Pancreas (tissue), 10 donors: Measurements from ENCODE around the gene OR6C70. TPM values are rescaled to one million over a fixed set of nuclear protein-coding genes. Genes with fewer than 3 reads are reported as not detected.
"Not testable (repeated sequence)": the region's sequence is repeated elsewhere in the genome, so short reads cannot be mapped to it uniquely, and the experiment has no call there.

ENCODE experiments used
- ATAC-seq, 4 donors: fragments of 200-7000 bp; cut with Tn5 transposase; one replicate each; pipeline versions ENCODE4 v1.8.0 to v1.9.1; 2020; ENCODE audit warnings: mild to moderate bottlenecking in 4 of 4, moderate library complexity in 4 of 4
- DNase-seq, 6 donors: peaks; one replicate each; pipeline ENCODE4 v3.0.0-alpha.2; 2020
- FAIRE-seq: peaks from 2 replicates; lab custom pipeline; 2012; peaks lifted over from hg19 to GRCh38; lab: Jason Lieb, UNC
- H3K27ac ChIP-seq, 4 donors: fragments of 200-600 bp; sonication (generic); 1 replicate in 3 of 4; 2 replicates in 1 of 4; pipeline versions ENCODE4 v1.5.0 to v1.8.0; 2020
- H3K27me3 ChIP-seq, 4 donors: fragments of 200-600 bp; one replicate each; pipeline ENCODE4 v1.8.0; 2021
- H3K36me3 ChIP-seq, 3 donors: fragments of 200-600 bp; sonication (generic) in 1 of 3; one replicate each; pipeline versions ENCODE4 v1.5.0 to v1.8.0; 2020 to 2021
- H3K4me1 ChIP-seq, 3 donors: fragments of 200-600 bp; one replicate each; pipeline ENCODE4 v1.8.0; 2021
- H3K4me3 ChIP-seq, 4 donors: fragments of 200-600 bp; sonication (generic) in 2 of 4; one replicate each; pipeline versions ENCODE4 v1.5.0 to v1.8.0; 2020 to 2021
- H3K9me3 ChIP-seq, 4 donors: fragments of 200-600 bp; one replicate each; pipeline ENCODE4 v1.8.0; 2021
- WGBS, 2 donors: extraction: QIAGEN DNeasy Blood & Tissue Kit; methylation state at CpG; one replicate each; pipeline ENCODE4 v1.1.7; 2013; 5-methylcytosine and 5-hydroxymethylcytosine counted together
- intact Hi-C, 3 donors: fragments of 100-400 bp; cut with DNase I; formaldehyde crosslinking; loops; one replicate each; pipeline versions ENCODE4 v1.11.1 to v1.14.2; 2022
- polyA plus RNA-seq, 2 donors: library from polyadenylated mRNA; stranded (reverse); fragments of 200-250 nt; gene quantifications; one replicate each; pipeline ENCODE4 v1.2.3, GENCODE V29; 2013
- total RNA-seq, 6 donors: library from RNA; stranded (reverse); fragmentation: NEBNext Ultra II Directional in 4 of 6; extraction: Animal tissue kit (Norgen Biotek cat#: 25700) in 4 of 6; gene quantifications; one replicate each; pipeline versions ENCODE4 v1.2.1 to v1.2.4, GENCODE V29; 2021 to 2023
- TF ChIP-seq, protein P1 (sequence below), 4 donors: fragments of 200-600 bp; sonication (generic) in 3 of 4; IDR thresholded peaks; one replicate each; pipeline versions ENCODE4 v1.5.0 to v1.8.0; 2021; ENCODE audit warnings: antibody characterized with exemption in 4 of 4
- donor health status: healthy with polysubstance abuse.
- donor health status: DM: no; HTN: no; CAD: no; lungs with moderate emphysema.
- donor health status: DM: no; HTN: no; CAD: no.
- donor health status: control.
- donor health status: control.
- donor health status: Bipolar disorder and iron deficiency.
- donor health status: DM: yes; HTN: yes; CAD: no.
- donor health status: DM: no; HTN: no; CAD: no.
- donor health status: DM: no; HTN: no; CAD: no.
- donor health status: DM: yes; HTN: yes; CAD: no.

OR6C70 gene
- total and polyA plus RNA-seq, 8 donors = not detected

DNA sequence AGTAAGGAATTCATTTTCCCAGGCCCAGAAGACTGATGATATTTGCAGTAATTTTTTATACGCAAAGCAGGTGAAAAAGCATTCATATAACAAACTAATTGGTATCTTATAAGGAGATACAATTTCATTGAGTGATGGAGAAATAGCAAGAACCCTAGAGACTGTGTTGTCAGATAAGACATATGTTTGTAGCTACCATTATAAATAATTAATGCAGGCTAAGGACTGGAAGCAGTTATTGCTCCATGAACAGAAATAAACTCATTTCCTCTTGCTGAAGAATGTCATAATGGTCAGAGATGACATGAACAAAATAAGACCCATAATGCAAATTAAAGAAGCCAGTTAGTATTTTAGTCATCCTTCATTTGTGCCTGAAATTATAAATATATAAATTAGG, 24.6 kb downstream of the OR6C70 start:
- no peak for FAIRE-seq
- TF ChIP-seq, protein P1, sequence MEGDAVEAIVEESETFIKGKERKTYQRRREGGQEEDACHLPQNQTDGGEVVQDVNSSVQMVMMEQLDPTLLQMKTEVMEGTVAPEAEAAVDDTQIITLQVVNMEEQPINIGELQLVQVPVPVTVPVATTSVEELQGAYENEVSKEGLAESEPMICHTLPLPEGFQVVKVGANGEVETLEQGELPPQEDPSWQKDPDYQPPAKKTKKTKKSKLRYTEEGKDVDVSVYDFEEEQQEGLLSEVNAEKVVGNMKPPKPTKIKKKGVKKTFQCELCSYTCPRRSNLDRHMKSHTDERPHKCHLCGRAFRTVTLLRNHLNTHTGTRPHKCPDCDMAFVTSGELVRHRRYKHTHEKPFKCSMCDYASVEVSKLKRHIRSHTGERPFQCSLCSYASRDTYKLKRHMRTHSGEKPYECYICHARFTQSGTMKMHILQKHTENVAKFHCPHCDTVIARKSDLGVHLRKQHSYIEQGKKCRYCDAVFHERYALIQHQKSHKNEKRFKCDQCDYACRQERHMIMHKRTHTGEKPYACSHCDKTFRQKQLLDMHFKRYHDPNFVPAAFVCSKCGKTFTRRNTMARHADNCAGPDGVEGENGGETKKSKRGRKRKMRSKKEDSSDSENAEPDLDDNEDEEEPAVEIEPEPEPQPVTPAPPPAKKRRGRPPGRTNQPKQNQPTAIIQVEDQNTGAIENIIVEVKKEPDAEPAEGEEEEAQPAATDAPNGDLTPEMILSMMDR (IDR thresholded peaks at IDR 0.05) = no peak
- WGBS, 2 donors = 93 to 94% methylated on average over 1 of the region's 1 CpG

DNA sequence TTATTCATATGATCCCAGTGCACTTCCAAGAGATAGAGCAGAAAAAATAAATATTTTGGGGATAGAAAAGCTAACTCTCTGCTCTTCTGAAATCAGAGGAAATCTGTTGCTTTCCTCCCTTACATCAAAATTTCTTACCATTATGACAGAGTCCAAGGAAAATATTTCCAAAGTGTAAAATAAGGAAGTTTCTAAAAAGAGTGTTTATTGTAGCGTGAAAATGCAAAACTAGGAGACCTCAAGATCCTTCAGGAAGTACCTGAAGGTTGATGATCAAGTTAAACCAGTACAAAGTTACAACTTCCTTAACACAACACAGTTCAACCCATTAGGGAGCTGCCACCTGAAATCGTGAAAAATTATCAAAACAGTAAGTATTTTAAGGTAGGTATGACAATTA, 26.2 kb downstream of the OR6C70 start, which contains the start of gene OR6C2:
Gene OR6C2 (plus strand): TSS at position 301 of the 400 bp plus-strand sequence. CDS start 8,138 bp downstream, outside the sequence.
- FAIRE-seq (no peak), ATAC-seq (no peak), DNase-seq (no peak)
- TF ChIP-seq, protein P1 (IDR thresholded peaks at IDR 0.05) = no peak
- Histone ChIP-seq H3K36me3 (no peaks in the 10 kb centered on the region), H3K27me3 (no peaks in the 10 kb centered on the region), H3K27ac (no peak within 1 kb of the TSS), H3K9me3 (no peaks in the 10 kb centered on the region), H3K4me3 (no peak within 1 kb of the TSS), H3K4me1 (no peaks in the 10 kb centered on the region)
- intact Hi-C loops = loop anchor here in 1 of 3 donors (10.0 kb wide), 1 partner anchor 171 kb away; no protein-coding TSS in a partner anchor
- WGBS, 2 donors = 40 to 48% methylated on average over 2 of the region's 2 CpGs

More for the DNA sequence above, 24.6 kb downstream of the OR6C70 start:
- DNase-seq = no peak
- intact Hi-C loops = loop anchor here in 1 of 3 donors (10.0 kb wide), 1 partner anchor 169 kb away; no protein-coding TSS in a partner anchor
- H3K9me3 ChIP-seq = no peaks in the 10 kb centered on the region
- H3K27me3 ChIP-seq = no peaks in the 10 kb centered on the region
- no peak for ATAC-seq
- no peaks in the 10 kb centered on the region for H3K4me1 ChIP-seq
- no peak overlapping the region for H3K4me3 ChIP-seq
- H3K27ac ChIP-seq = no peak overlapping the region
- H3K36me3 ChIP-seq = no peaks in the 10 kb centered on the region

DNA sequence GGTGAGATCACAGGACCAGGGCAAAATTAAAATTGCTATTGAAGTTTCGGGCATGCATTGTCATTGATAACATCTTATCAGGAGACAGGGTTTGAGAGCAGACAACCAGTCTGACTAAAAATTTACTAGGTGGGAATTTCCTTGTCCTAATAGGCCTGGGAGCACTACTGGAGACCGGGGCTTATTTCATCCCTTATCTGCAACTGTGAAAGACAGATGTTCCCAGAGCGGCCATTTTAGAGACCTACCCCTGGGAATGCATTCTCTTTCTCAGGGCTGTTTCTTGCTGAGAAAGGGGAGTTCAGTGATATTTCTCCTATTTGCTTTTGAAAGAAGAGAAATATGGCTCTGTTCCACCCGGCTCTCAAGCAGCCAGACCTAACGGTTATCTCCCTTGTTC, 28.7 kb downstream of the OR6C70 start:
- H3K4me1 ChIP-seq, ATAC-seq, H3K4me3 ChIP-seq, H3K27ac ChIP-seq, FAIRE-seq, H3K36me3 ChIP-seq, H3K9me3 ChIP-seq, DNase-seq, H3K27me3 ChIP-seq: not testable (repeated sequence)
- intact Hi-C loops = loop anchor here in 1 of 3 donors (10.0 kb wide), 1 partner anchor 174 kb away; no protein-coding TSS in a partner anchor
- WGBS, 2 donors = 84 to 91% methylated on average over 5 of the region's 5 CpGs

DNA sequence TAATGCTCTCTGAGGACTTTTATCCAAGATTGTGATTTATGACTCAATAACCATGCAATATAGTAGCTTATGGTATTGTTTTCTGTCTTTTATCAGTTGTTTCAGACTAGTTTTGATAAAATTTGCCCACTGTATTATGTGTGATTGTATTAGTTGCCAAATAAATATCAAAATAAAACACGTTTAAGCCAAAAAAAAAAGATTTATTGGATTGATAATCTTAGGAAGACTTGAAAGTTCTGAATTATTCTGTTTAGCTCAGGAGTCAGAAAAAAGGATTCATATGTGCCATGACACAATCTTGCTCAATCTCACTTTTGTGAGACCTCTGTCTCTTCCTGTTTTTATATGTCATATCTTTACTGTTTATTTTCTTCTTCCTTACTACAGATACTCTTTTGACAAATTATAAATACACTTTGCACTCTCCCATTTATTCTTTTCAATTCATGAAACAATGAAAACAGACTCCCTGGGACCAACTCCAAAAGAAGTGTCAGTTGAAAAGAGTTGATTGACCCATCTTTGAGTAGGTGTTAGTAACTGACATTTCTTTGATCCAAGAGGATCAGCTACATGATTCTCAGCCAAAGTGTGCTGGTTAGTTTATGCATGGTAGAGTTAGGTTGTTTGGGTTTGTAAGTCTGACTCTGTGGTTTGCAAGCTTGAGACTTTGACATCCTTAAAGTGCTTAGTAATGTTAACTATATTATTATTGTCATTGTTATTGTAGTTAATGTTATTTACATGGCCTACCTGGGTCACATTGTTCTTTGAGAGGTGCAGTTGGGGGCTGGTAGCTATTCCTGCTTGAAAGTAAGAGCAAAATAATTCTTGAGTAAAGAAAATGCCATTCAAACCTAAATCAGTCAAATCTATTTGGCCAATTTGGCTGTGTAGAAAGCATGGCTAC, 41.4 kb downstream of the OR6C70 start:
- Histone ChIP-seq H3K9me3 (no peaks in the 10 kb centered on the region), H3K36me3 (no peaks in the 10 kb centered on the region), H3K4me1 (no peaks in the 10 kb centered on the region), H3K27me3 (no peaks in the 10 kb centered on the region), H3K4me3 (no peak overlapping the region), H3K27ac (no peak overlapping the region)
- intact Hi-C loops = no loop called here
- DNase-seq (no peak), FAIRE-seq (no peak), ATAC-seq (no peak)
- 19 to 31% methylated on average over 1 of the region's 1 CpG for WGBS, 2 donors
- TF ChIP-seq, protein P1 (IDR thresholded peaks at IDR 0.05) = no peak

DNA sequence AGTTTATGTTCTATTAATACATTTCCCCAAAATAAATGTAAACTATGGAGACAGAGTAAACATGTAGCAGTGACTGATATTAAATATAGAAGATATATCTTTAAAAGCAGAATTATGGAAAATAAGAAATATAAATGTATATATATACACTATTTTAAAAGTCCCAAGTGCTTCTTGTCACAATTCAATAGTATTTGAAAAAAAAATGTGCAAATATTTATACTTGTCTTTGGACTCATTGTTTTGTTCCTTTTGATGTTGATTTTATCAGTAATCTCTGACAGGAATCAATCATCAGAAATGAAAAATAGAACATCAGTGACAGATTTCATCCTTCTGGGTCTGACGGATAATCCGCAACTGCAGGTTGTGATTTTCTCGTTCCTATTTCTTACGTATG, 44.0 kb downstream of the OR6C70 start, which contains the start of gene OR6C76:
Gene OR6C76 (plus strand): TSS at position 301 of the 400 bp plus-strand sequence. CDS start 0 bp downstream, at position 301.
- ATAC-seq (no peak), FAIRE-seq (no peak), DNase-seq (no peak)
- Histone ChIP-seq H3K27me3 (no peaks in the 10 kb centered on the region), H3K27ac (no peak within 1 kb of the TSS), H3K9me3 (no peaks in the 10 kb centered on the region), H3K4me3 (no peak within 1 kb of the TSS), H3K4me1 (no peaks in the 10 kb centered on the region), H3K36me3 (no peaks in the 10 kb centered on the region)
- 58 to 61% methylated on average over 4 of the region's 4 CpGs for WGBS, 2 donors
- TF ChIP-seq, protein P1 (IDR thresholded peaks at IDR 0.05) = no peak
- intact Hi-C loops = no loop called here
